ENCODE measurements around the gene UPB1.

Gene UPB1

DNA sequence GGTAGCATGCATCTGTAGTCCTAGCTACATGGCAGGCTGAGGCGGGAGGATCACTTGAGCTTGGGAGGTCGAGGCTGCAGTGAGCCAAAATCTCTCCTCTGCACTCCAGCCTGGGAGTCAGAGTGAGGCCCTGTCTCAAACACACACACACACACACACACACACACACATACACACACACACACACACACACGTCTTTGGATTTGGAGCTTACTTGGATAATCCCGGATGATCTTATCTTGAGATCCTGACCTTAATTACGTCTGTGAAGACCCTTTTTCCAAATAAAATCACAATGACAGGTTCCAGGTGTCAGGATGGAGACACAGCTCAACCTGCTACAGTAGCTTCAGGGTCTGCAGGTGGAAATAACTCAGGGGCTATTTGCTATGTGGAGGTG is 1.1 kb downstream of the UPB1 start:
- Histone ChIP-seq H2AFZ (ENCODE audit: low read length) (no peak overlapping the region), H2BK120ac (ENCODE audit: low read depth, low read length) (no peak overlapping the region), H4K91ac (ENCODE audit: low read depth, low read length, poor library complexity) (no peak overlapping the region), H3K4me1 (ENCODE audit: control insufficient read depth in 2 of 2, insufficient read depth in 1 of 2, low read depth in 1 of 2, low read length in 2 of 2) (peaks cover 12 to 19% of the 10 kb centered on the region in 2 donors), H3K4me3 (ENCODE audit: low read length in 2 of 2) (no peak overlapping the region), H2BK15ac (ENCODE audit: low read length) (no peak overlapping the region), H2AK5ac (ENCODE audit: low read depth, low read length) (no peak overlapping the region), H3K36me3 (replicated peaks in 1 of 2; ENCODE audit: control insufficient read depth in 2 of 2, insufficient read depth in 2 of 2, low read length in 2 of 2) (no peaks in the 10 kb centered on the region), H4K8ac (ENCODE audit: low read depth, low read length) (no peak overlapping the region), H2BK12ac (ENCODE audit: low read length) (no peak overlapping the region), H3K9ac (ENCODE audit: low read depth, low read length, poor library complexity) (no peak overlapping the region), H3K27me3 (ENCODE audit: control insufficient read depth in 3 of 3, insufficient read depth in 3 of 3, low read depth in 1 of 3, low read length in 3 of 3) (peaks cover 17 to 75% (median 55%) of the 10 kb centered on the region in 3 experiments), H3K9me3 (replicated peaks in 1 of 2; ENCODE audit: control insufficient read depth in 2 of 2, insufficient read depth in 1 of 2, low read depth in 1 of 2, low read length in 2 of 2) (peaks cover 7 to 9% of the 10 kb centered on the region in 2 donors), H3K4me2 (ENCODE audit: insufficient read depth, low read length, poor library complexity, severe bottlenecking) (no peak overlapping the region), H3K14ac (ENCODE audit: low read length) (no peak overlapping the region), H3K18ac (ENCODE audit: low read length) (no peak overlapping the region), H3K79me1 (ENCODE audit: low read depth, low read length) (peaks cover 2% of the 10 kb centered on the region), H2BK5ac (ENCODE audit: low read length) (no peak overlapping the region), H3K23ac (ENCODE audit: low read depth, low read length, poor library complexity) (no peak overlapping the region), H3K27ac (replicated peaks; ENCODE audit: low read length) (no peak overlapping the region), H3K4ac (ENCODE audit: low read length) (no peak overlapping the region)
- no peak for DNase-seq (ENCODE audit: low spot score)
- no CpG with 5 or more reads among the region's 5 CpGs for WGBS, 2 donors (ENCODE audit: extremely low coverage in 2 of 2, insufficient read length in 2 of 2, insufficient replicate concordance in 1 of 2)

- no peak overlapping the region for H3K14ac ChIP-seq (ENCODE audit: low read length)
- no peak overlapping the region for H2BK120ac ChIP-seq (ENCODE audit: low read depth, low read length)
- no peaks in the 10 kb centered on the region for H3K36me3 ChIP-seq (replicated peaks in 1 of 2; ENCODE audit: control insufficient read depth in 2 of 2, insufficient read depth in 2 of 2, low read length in 2 of 2)
- peaks cover 2% of the 10 kb centered on the region for H3K79me1 ChIP-seq (ENCODE audit: low read depth, low read length)
- H2BK5ac ChIP-seq (ENCODE audit: low read length), result no peak overlapping the region
- WGBS, 2 donors (ENCODE audit: extremely low coverage in 2 of 2, insufficient read length in 2 of 2, insufficient replicate concordance in 1 of 2), result no CpG with 5 or more reads among the region's 2 CpGs
- no peak overlapping the region for H2BK15ac ChIP-seq (ENCODE audit: low read length)
- H2BK12ac ChIP-seq (ENCODE audit: low read length), result no peak overlapping the region
- no peak overlapping the region for H2AK5ac ChIP-seq (ENCODE audit: low read depth, low read length)
- H3K4me3 ChIP-seq (ENCODE audit: low read length in 2 of 2), result no peak overlapping the region
- H3K27me3 ChIP-seq (ENCODE audit: control insufficient read depth in 3 of 3, insufficient read depth in 3 of 3, low read depth in 1 of 3, low read length in 3 of 3), result peaks cover 17 to 75% (median 57%) of the 10 kb centered on the region in 3 experiments
- no peak overlapping the region for H3K27ac ChIP-seq (replicated peaks; ENCODE audit: low read length)
- H3K4me1 ChIP-seq (ENCODE audit: control insufficient read depth in 2 of 2, insufficient read depth in 1 of 2, low read depth in 1 of 2, low read length in 2 of 2), result peaks cover 16 to 23% of the 10 kb centered on the region in 2 donors
- no peak overlapping the region for H3K4me2 ChIP-seq (ENCODE audit: insufficient read depth, low read length, poor library complexity, severe bottlenecking)
- H3K9ac ChIP-seq (ENCODE audit: low read depth, low read length, poor library complexity), result no peak overlapping the region
- H3K4ac ChIP-seq (ENCODE audit: low read length), result no peak overlapping the region
- H4K8ac ChIP-seq (ENCODE audit: low read depth, low read length), result no peak overlapping the region
- no peak overlapping the region for H3K18ac ChIP-seq (ENCODE audit: low read length)
- no peak overlapping the region for H2AFZ ChIP-seq (ENCODE audit: low read length)
- DNase-seq (ENCODE audit: low spot score), result no peak
- H3K9me3 ChIP-seq (replicated peaks in 1 of 2; ENCODE audit: control insufficient read depth in 2 of 2, insufficient read depth in 1 of 2, low read depth in 1 of 2, low read length in 2 of 2), result peaks cover 7 to 9% of the 10 kb centered on the region in 2 donors
- no peak overlapping the region for H3K23ac ChIP-seq (ENCODE audit: low read depth, low read length, poor library complexity)
- H4K91ac ChIP-seq (ENCODE audit: low read depth, low read length, poor library complexity), result no peak overlapping the region
These were observed 1.5 kb downstream of the UPB1 start for GRCh38 chr22:24496661-24497060.

DNA sequence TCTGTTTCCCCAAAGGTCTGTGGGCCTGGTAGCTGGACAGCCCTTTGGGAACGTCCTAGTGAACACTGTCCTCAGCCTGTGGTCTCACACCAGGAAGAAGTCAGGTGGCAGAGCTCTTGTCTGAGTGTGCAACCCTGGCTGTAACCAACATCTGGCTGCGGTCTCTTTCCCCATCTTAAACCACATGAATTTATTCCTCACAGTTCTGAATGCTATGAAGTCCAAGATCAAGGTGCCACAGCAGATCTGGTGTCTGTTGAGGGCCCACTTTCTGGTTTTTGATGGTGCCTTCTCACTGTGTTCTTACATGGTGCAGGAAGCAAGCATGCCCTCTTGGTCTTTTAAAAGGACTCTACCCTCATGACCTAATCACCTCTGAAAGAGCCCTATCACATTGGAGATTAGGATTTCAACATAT is 2.7 kb downstream of the UPB1 start:
- no CpG with 5 or more reads among the region's 2 CpGs for WGBS, 2 donors (ENCODE audit: extremely low coverage in 2 of 2, insufficient read length in 2 of 2, insufficient replicate concordance in 1 of 2)
- Histone ChIP-seq H4K91ac (ENCODE audit: low read depth, low read length, poor library complexity) (no peak overlapping the region), H3K14ac (ENCODE audit: low read length) (no peak overlapping the region), H3K79me1 (ENCODE audit: low read depth, low read length) (peaks cover 2% of the 10 kb centered on the region), H2BK12ac (ENCODE audit: low read length) (no peak overlapping the region), H3K4me1 (ENCODE audit: control insufficient read depth in 2 of 2, insufficient read depth in 1 of 2, low read depth in 1 of 2, low read length in 2 of 2) (peaks cover 18 to 31% of the 10 kb centered on the region in 2 donors), H3K18ac (ENCODE audit: low read length) (no peak overlapping the region), H4K8ac (ENCODE audit: low read depth, low read length) (no peak overlapping the region), H2BK15ac (ENCODE audit: low read length) (no peak overlapping the region), H3K23ac (ENCODE audit: low read depth, low read length, poor library complexity) (no peak overlapping the region), H3K27me3 (ENCODE audit: control insufficient read depth in 3 of 3, insufficient read depth in 3 of 3, low read depth in 1 of 3, low read length in 3 of 3) (peaks cover 17 to 70% (median 56%) of the 10 kb centered on the region in 3 experiments), H3K9ac (ENCODE audit: low read depth, low read length, poor library complexity) (no peak overlapping the region), H2BK5ac (ENCODE audit: low read length) (no peak overlapping the region), H3K4me2 (ENCODE audit: insufficient read depth, low read length, poor library complexity, severe bottlenecking) (no peak overlapping the region), H3K36me3 (replicated peaks in 1 of 2; ENCODE audit: control insufficient read depth in 2 of 2, insufficient read depth in 2 of 2, low read length in 2 of 2) (no peaks in the 10 kb centered on the region), H3K9me3 (replicated peaks in 1 of 2; ENCODE audit: control insufficient read depth in 2 of 2, insufficient read depth in 1 of 2, low read depth in 1 of 2, low read length in 2 of 2) (peaks cover 7 to 9% of the 10 kb centered on the region in 2 donors), H3K4ac (ENCODE audit: low read length) (no peak overlapping the region), H3K4me3 (ENCODE audit: low read length in 2 of 2) (no peak overlapping the region), H2AK5ac (ENCODE audit: low read depth, low read length) (no peak overlapping the region), H2BK120ac (ENCODE audit: low read depth, low read length) (no peak overlapping the region), H3K27ac (replicated peaks; ENCODE audit: low read length) (no peak overlapping the region), H2AFZ (ENCODE audit: low read length) (no peak overlapping the region)
- DNase-seq (ENCODE audit: low spot score), result no peak

DNA sequence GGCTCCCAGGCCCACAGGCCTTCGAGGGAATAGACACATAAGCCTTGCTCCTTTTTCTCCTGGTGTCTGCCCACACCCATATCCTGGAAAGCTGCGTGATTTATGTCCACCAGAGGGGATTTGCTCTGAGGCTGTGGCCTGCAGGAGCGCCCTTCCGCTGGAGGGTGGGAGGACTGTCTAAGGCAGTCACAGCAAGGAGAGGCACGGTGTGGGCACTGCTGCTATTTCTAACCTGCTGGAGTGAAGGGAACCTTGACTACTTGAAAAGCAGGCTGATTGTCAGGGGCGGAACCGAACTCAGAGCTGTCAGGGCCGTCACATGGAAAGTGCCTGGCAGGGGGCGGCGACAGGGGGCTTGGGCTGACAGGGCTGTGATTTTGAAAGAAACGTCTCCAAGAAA is 3.7 kb downstream of the UPB1 start:
- Histone ChIP-seq H3K9me3 (replicated peaks in 1 of 2; ENCODE audit: control insufficient read depth in 2 of 2, insufficient read depth in 1 of 2, low read depth in 1 of 2, low read length in 2 of 2) (peaks cover 7 to 9% of the 10 kb centered on the region in 2 donors), H3K9ac (ENCODE audit: low read depth, low read length, poor library complexity) (no peak overlapping the region), H3K4me3 (ENCODE audit: low read length in 2 of 2) (no peak overlapping the region), H3K23ac (ENCODE audit: low read depth, low read length, poor library complexity) (no peak overlapping the region), H3K79me1 (ENCODE audit: low read depth, low read length) (peaks cover 2% of the 10 kb centered on the region), H2BK5ac (ENCODE audit: low read length) (no peak overlapping the region), H2BK120ac (ENCODE audit: low read depth, low read length) (no peak overlapping the region), H4K91ac (ENCODE audit: low read depth, low read length, poor library complexity) (no peak overlapping the region), H2BK12ac (ENCODE audit: low read length) (no peak overlapping the region), H3K4ac (ENCODE audit: low read length) (no peak overlapping the region), H2AFZ (ENCODE audit: low read length) (no peak overlapping the region), H3K36me3 (replicated peaks in 1 of 2; ENCODE audit: control insufficient read depth in 2 of 2, insufficient read depth in 2 of 2, low read length in 2 of 2) (no peaks in the 10 kb centered on the region), H3K4me1 (ENCODE audit: control insufficient read depth in 2 of 2, insufficient read depth in 1 of 2, low read depth in 1 of 2, low read length in 2 of 2) (peaks cover 18 to 31% of the 10 kb centered on the region in 2 donors), H3K4me2 (ENCODE audit: insufficient read depth, low read length, poor library complexity, severe bottlenecking) (no peak overlapping the region), H3K27me3 (ENCODE audit: control insufficient read depth in 3 of 3, insufficient read depth in 3 of 3, low read depth in 1 of 3, low read length in 3 of 3) (peaks cover 17 to 64% (median 51%) of the 10 kb centered on the region in 3 experiments), H3K14ac (ENCODE audit: low read length) (no peak overlapping the region), H3K27ac (replicated peaks; ENCODE audit: low read length) (no peak overlapping the region), H4K8ac (ENCODE audit: low read depth, low read length) (no peak overlapping the region), H2AK5ac (ENCODE audit: low read depth, low read length) (no peak overlapping the region), H3K18ac (ENCODE audit: low read length) (no peak overlapping the region), H2BK15ac (ENCODE audit: low read length) (no peak overlapping the region)
- no CpG with 5 or more reads among the region's 11 CpGs for WGBS, 2 donors (ENCODE audit: extremely low coverage in 2 of 2, insufficient read length in 2 of 2, insufficient replicate concordance in 1 of 2)
- DNase-seq (ENCODE audit: low spot score), result no peak
